Tibial nerve (tissue), 4 donors: ENCODE measurements around the gene ZNF787.

Experiments
- EP300 ChIP-seq, 2 donors: sonication (generic); formaldehyde crosslinking; IDR thresholded peaks; one replicate each; pipeline ENCODE4 v1.6.1; 2017; ENCODE audit warnings: antibody characterized with exemption in 2 of 2, mild to moderate bottlenecking in 1 of 2
- POLR2A ChIP-seq, 2 donors: fragments of 450-650 bp; IDR thresholded peaks; one replicate each; pipeline ENCODE4 v1.6.1; 2017; ENCODE audit warnings: antibody characterized with exemption in 2 of 2, mild to moderate bottlenecking in 2 of 2, moderate library complexity in 2 of 2
- TF ChIP-seq, protein P1 (sequence below), 5 experiments: fragments of 200-600 bp in 3 of 5; fragments of 450-650 bp in 2 of 5; sonication (generic) in 3 of 5; IDR thresholded peaks; one replicate each; pipeline ENCODE4 v1.5.1; 2016 to 2019; ENCODE audit warnings: antibody characterized with exemption in 5 of 5, mild to moderate bottlenecking in 3 of 5, moderate library complexity in 2 of 5

DNA sequence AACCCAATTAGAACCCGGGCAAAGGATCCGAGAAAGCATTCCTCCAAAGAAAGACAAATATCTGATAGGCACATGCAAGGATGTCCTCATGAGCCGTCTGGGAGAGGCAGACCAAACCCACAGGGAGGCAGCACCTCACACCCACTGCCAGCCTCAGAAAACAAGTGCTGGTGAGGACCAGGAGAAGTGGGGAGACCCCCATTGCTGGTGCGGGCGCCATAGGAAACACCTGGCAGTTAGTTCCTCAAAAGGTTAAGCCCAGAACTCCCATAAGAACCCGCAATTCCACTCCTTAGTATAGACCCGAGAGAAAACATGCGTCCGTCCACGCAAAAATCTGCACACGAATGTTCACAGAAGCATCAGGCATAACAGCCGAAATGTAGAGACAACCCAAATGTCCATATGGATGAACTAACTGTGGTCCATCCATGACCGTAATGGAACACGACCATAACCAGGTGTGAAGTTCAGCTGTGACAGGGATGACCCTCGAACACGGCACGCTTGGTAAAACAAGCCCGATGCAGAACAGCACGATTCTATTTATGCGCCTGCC lies 7.9 kb downstream of the ZNF787 start:
- TF ChIP-seq, protein P1, sequence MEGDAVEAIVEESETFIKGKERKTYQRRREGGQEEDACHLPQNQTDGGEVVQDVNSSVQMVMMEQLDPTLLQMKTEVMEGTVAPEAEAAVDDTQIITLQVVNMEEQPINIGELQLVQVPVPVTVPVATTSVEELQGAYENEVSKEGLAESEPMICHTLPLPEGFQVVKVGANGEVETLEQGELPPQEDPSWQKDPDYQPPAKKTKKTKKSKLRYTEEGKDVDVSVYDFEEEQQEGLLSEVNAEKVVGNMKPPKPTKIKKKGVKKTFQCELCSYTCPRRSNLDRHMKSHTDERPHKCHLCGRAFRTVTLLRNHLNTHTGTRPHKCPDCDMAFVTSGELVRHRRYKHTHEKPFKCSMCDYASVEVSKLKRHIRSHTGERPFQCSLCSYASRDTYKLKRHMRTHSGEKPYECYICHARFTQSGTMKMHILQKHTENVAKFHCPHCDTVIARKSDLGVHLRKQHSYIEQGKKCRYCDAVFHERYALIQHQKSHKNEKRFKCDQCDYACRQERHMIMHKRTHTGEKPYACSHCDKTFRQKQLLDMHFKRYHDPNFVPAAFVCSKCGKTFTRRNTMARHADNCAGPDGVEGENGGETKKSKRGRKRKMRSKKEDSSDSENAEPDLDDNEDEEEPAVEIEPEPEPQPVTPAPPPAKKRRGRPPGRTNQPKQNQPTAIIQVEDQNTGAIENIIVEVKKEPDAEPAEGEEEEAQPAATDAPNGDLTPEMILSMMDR (IDR thresholded peaks at IDR 0.05), result no peak
- TF ChIP-seq EP300 (IDR thresholded peaks at IDR 0.05) (no peak), POLR2A (IDR thresholded peaks at IDR 0.05) (no peak)
